ENCODE measurements around the gene ERBB2. TPM values are rescaled to one million over a fixed set of nuclear protein-coding genes. Genes with fewer than 3 reads are reported as not detected.
A peak's percentile ranks its signal among the peaks of the same experiment; 100 is the strongest.

The ERBB2 gene
- total and polyA plus RNA-seq, 2 of the 13 experiments (the other 11 are each of a cell fraction or from before 2014, with no cell fraction given) = 57.7 to 64.1 TPM

DNA sequence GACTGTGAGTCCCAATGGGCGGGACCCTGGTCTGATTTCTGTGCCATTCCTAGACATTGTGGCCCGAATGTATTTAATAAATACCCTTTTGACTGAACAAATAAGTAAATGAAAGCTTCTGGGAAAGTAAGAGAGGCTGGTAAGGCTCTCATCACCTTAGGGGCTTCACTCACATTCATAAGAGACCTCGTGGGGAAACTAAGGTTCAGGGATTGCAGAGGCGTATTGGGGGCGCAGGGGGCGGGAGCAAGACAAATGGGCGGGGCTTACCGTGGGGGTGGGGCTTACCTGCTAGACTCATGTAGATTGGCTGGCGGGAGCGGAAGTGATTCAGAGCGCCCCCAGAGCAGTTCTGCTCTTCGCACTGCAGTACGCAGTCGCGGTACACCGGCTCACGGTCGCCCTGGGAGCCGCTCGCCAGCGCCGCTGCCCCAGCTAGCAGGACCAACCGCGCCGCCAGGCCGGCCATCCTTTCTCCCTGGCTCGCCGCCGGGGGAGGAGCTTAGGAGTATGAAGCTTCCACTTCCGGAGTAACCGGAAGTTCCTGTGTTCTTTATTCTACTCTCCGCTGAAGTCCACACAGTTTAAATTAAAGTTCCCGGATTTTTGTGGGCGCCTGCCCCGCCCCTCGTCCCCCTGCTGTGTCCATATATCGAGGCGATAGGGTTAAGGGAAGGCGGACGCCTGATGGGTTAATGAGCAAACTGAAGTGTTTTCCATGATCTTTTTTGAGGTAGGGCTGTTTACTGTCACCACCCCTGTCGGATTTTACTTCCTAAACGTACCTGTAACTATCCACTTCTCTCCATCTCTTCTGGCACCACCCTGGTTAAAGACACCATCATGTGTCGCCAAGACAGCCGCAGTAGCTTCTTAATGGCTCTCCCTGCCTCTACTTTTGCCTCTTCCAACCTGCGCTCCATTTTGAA, 12.1 kb upstream of the ERBB2 start, which contains the start of gene PGAP3 (continued):
- TF ChIP-seq ZNF552 (CRISPR knock-in tag; IDR thresholded peaks at IDR 0.05; ENCODE audit: borderline replicate concordance) (no peak), ZNF557 (CRISPR knock-in tag; IDR thresholded peaks at IDR 0.05) (no peak), KAT2B (IDR thresholded peaks at IDR 0.05; ENCODE audit: borderline replicate concordance, low read depth, low read length) (no peak), MZF1 (CRISPR knock-in tag; IDR thresholded peaks at IDR 0.05; ENCODE audit: borderline replicate concordance) (no peak), SP2 (CRISPR knock-in tag; IDR thresholded peaks at IDR 0.05) (peak; percentile 88), ZBTB38 (CRISPR knock-in tag; IDR thresholded peaks at IDR 0.05) (peak; percentile 70; the same call in 1 of the 2 replicates), ZBTB1 (CRISPR knock-in tag; IDR thresholded peaks at IDR 0.05; ENCODE audit: borderline replicate concordance) (no peak), YEATS2 (CRISPR knock-in tag; IDR thresholded peaks at IDR 0.05; ENCODE audit: borderline replicate concordance) (peak; percentile 86; the same call in 1 of the 2 replicates), ZNF260 (CRISPR knock-in tag; IDR thresholded peaks at IDR 0.05; ENCODE audit: borderline replicate concordance, low read depth) (no peak)
- TF ChIP-seq, protein P1, sequence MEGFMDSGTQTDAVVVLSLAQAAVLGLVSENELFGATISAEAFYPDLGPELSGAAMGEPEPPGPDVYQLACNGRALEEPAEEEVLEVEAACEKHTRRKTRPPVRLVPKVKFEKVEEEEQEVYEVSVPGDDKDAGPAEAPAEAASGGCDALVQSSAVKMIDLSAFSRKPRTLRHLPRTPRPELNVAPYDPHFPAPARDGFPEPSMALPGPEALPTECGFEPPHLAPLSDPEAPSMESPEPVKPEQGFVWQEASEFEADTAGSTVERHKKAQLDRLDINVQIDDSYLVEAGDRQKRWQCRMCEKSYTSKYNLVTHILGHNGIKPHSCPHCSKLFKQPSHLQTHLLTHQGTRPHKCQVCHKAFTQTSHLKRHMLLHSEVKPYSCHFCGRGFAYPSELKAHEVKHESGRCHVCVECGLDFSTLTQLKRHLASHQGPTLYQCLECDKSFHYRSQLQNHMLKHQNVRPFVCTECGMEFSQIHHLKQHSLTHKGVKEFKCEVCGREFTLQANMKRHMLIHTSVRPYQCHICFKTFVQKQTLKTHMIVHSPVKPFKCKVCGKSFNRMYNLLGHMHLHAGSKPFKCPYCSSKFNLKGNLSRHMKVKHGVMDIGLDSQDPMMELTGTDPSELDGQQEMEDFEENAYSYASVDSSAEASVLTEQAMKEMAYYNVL (CRISPR knock-in tag; IDR thresholded peaks at IDR 0.05; ENCODE audit: borderline replicate concordance) = no peak
- TF ChIP-seq, protein P2, sequence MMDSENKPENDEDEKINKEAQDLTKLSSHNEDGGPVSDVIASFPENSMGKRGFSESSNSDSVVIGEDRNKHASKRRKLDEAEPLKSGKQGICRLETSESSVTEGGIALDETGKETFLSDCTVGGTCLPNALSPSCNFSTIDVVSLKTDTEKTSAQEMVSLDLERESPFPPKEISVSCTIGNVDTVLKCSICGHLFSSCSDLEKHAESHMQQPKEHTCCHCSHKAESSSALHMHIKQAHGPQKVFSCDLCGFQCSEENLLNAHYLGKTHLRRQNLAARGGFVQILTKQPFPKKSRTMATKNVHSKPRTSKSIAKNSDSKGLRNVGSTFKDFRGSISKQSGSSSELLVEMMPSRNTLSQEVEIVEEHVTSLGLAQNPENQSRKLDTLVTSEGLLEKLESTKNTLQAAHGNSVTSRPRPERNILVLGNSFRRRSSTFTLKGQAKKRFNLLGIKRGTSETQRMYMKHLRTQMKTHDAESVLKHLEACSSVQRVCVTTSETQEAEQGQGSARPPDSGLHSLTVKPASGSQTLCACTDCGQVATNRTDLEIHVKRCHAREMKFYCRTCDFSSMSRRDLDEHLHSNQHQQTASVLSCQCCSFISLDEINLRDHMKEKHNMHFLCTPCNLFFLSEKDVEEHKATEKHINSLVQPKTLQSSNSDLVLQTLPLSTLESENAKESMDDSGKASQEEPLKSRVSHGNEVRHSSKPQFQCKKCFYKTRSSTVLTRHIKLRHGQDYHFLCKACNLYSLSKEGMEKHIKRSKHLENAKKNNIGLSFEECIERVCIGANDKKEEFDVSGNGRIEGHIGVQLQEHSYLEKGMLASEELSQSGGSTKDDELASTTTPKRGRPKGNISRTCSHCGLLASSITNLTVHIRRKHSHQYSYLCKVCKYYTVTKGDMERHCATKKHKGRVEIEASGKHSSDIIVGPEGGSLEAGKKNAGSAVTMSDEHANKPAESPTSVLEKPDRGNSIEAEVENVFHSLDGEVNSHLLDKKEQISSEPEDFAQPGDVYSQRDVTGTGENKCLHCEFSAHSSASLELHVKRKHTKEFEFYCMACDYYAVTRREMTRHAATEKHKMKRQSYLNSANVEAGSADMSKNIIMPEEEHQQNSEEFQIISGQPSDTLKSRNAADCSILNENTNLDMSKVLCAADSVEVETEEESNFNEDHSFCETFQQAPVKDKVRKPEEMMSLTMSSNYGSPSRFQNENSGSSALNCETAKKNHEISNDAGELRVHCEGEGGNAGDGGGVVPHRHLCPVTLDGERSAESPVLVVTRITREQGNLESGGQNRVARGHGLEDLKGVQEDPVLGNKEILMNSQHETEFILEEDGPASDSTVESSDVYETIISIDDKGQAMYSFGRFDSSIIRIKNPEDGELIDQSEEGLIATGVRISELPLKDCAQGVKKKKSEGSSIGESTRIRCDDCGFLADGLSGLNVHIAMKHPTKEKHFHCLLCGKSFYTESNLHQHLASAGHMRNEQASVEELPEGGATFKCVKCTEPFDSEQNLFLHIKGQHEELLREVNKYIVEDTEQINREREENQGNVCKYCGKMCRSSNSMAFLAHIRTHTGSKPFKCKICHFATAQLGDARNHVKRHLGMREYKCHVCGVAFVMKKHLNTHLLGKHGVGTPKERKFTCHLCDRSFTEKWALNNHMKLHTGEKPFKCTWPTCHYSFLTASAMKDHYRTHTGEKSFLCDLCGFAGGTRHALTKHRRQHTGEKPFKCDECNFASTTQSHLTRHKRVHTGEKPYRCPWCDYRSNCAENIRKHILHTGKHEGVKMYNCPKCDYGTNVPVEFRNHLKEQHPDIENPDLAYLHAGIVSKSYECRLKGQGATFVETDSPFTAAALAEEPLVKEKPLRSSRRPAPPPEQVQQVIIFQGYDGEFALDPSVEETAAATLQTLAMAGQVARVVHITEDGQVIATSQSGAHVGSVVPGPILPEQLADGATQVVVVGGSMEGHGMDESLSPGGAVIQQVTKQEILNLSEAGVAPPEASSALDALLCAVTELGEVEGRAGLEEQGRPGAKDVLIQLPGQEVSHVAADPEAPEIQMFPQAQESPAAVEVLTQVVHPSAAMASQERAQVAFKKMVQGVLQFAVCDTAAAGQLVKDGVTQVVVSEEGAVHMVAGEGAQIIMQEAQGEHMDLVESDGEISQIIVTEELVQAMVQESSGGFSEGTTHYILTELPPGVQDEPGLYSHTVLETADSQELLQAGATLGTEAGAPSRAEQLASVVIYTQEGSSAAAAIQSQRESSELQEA (CRISPR knock-in tag; IDR thresholded peaks at IDR 0.05; ENCODE audit: not compliant biosample characterization) = peak; percentile 43
